ENCODE data around the gene AP3B1.

DNA sequence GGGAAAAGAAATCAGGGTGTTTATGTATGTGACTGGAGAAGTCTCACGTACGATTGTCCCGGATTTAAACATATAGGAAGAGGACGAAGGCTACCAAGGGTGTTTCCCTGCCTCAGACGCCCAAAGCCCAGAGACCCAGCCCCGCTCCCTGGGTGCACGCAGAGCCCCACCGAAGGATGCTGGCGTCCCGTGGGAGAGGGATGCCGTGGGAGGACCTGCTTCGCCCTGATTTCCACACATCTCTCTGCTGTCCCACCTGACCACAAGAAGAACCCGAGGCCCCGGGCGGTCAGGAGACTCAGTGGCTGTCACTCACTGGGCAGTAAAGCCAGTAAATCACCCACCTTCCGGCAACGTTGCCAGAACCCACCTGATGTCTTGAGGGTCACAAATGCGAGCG lies 306.5 kb downstream of the AP3B1 start:
- TF ChIP-seq ZNF114 (CRISPR knock-in tag; IDR thresholded peaks at IDR 0.05) (no peak), EZH2phosphoT487 (IDR thresholded peaks at IDR 0.05; ENCODE audit: unreplicated experiment) (no peak), JUNB (IDR thresholded peaks at IDR 0.05; ENCODE audit: unreplicated experiment) (no peak), CREB1 (CRISPR knock-in tag; IDR thresholded peaks at IDR 0.05; ENCODE audit: low read depth) (no peak), POLR2AphosphoS5 (IDR thresholded peaks at IDR 0.05; ENCODE audit: low read depth) (no peak), EZH2 (IDR thresholded peaks at IDR 0.05; ENCODE audit: low read depth, unreplicated experiment) (no peak), NANOG (IDR thresholded peaks at IDR 0.05; ENCODE audit: borderline replicate concordance) (no peak)
- TF ChIP-seq, protein P1, sequence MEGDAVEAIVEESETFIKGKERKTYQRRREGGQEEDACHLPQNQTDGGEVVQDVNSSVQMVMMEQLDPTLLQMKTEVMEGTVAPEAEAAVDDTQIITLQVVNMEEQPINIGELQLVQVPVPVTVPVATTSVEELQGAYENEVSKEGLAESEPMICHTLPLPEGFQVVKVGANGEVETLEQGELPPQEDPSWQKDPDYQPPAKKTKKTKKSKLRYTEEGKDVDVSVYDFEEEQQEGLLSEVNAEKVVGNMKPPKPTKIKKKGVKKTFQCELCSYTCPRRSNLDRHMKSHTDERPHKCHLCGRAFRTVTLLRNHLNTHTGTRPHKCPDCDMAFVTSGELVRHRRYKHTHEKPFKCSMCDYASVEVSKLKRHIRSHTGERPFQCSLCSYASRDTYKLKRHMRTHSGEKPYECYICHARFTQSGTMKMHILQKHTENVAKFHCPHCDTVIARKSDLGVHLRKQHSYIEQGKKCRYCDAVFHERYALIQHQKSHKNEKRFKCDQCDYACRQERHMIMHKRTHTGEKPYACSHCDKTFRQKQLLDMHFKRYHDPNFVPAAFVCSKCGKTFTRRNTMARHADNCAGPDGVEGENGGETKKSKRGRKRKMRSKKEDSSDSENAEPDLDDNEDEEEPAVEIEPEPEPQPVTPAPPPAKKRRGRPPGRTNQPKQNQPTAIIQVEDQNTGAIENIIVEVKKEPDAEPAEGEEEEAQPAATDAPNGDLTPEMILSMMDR (conservative IDR thresholded peaks at IDR 0.05; ENCODE audit: low read depth in 2 of 2), result no peak
- TF ChIP-seq, protein P2, sequence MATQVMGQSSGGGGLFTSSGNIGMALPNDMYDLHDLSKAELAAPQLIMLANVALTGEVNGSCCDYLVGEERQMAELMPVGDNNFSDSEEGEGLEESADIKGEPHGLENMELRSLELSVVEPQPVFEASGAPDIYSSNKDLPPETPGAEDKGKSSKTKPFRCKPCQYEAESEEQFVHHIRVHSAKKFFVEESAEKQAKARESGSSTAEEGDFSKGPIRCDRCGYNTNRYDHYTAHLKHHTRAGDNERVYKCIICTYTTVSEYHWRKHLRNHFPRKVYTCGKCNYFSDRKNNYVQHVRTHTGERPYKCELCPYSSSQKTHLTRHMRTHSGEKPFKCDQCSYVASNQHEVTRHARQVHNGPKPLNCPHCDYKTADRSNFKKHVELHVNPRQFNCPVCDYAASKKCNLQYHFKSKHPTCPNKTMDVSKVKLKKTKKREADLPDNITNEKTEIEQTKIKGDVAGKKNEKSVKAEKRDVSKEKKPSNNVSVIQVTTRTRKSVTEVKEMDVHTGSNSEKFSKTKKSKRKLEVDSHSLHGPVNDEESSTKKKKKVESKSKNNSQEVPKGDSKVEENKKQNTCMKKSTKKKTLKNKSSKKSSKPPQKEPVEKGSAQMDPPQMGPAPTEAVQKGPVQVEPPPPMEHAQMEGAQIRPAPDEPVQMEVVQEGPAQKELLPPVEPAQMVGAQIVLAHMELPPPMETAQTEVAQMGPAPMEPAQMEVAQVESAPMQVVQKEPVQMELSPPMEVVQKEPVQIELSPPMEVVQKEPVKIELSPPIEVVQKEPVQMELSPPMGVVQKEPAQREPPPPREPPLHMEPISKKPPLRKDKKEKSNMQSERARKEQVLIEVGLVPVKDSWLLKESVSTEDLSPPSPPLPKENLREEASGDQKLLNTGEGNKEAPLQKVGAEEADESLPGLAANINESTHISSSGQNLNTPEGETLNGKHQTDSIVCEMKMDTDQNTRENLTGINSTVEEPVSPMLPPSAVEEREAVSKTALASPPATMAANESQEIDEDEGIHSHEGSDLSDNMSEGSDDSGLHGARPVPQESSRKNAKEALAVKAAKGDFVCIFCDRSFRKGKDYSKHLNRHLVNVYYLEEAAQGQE (IDR thresholded peaks at IDR 0.05; ENCODE audit: unreplicated experiment), result no peak

Data from GM23338 (cell line).